Measurements from ENCODE around the gene ADARB1.

The ADARB1 gene

DNA sequence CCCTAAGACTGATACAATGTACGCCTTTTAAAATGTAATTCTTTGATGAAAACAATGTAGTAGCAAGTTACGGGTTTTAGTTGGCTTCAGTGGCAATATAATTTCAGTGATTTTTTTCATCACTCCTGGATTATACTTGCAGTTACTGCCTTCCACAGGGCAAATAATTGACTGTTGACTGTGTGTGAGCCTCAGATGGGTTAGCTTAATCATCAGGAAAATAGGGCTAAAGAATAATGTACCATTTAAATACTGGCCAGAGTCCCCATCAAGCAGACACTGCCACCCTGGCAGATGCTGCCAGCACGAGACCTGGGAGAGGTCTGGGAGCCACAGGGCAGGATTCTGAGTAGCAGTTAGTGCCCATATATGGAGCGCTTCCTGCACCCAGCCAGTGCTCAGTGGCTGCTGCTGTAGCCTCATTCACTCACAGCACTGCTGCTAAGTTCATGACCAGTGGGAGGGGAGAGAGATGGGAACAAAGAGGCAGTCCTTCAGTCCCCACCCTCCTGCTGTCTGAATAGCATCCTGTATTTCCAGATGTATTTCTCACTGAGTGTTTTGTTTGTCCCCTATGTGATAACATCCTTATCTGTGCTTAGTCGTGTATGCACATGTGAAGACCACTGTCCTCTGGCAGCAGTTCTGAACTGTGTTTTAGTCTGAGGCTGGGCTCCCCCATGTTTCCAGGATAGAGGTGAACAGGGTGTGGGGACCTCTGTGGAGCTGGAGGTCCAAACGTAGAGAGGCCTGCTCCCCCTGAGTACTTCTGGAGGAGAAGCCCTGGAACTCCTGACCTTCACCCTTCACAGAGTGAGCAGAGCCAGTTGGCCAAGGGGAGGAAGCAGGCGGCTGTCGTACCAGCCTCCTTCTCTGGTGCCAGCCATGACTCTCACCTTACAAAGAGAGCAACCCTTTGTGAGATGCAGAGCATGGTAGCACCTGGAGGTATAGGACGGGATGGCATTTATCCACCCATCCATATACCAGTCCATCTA is 80.4 kb downstream of the ADARB1 start:
- no peak for DNase-seq

DNA sequence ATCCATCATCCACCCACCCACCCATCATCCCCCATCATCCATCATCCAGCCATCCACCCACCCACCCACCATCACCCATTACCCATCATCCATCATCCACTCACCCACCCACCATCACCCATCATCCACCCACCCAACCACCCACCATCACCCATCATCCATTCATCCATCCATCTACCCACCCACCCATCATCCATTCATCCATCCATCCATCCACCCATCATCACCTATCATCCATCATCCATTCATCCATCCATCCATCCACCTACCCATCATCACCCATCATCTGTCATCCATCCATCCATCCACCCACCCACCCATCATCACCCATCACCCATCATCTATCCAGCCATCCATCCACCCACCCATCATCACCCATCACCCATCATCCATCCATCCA is 81.5 kb downstream of the ADARB1 start:
- DNase-seq, result no peak

DNA sequence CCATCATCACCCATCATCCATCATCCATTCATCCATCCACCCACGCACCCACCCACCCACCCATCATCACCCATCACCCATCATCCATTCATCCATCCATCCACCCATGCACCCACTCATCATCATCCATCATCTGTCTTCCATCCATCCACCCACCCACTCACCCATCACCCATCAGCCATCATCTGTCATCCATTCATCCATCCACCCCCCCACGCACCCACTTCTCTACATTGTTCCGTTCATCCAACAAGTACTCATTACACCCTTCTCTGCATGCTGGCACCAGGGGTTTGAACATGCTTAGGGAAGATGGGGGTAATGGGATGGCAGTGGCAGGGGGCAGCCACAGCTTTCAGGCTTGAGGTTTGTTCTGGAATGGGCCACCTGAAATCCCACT is 82.1 kb downstream of the ADARB1 start:
- no peak for DNase-seq

- no peak for DNase-seq
Measured at GRCh38 chr21:45157932-45158331, 83.6 kb downstream of the ADARB1 start.

- DNase-seq, result no peak
Measured at GRCh38 chr21:45158491-45159423, 84.4 kb downstream of the ADARB1 start.

GRCh38 chr21:45160198-45160597 is 85.8 kb downstream of the ADARB1 start:
- DNase-seq, result no peak

GRCh38 chr21:45161038-45161945 is 86.9 kb downstream of the ADARB1 start:
- peak; percentile 26 for DNase-seq

GRCh38 chr21:45162115-45162514 is 87.7 kb downstream of the ADARB1 start:
- DNase-seq, result no peak

- DNase-seq, result no peak
Measured at GRCh38 chr21:45162809-45163208, 88.4 kb downstream of the ADARB1 start.

GRCh38 chr21:45163413-45164123 is 89.2 kb downstream of the ADARB1 start:
- DNase-seq, result no peak

GRCh38 chr21:45164124-45164511 is 89.7 kb downstream of the ADARB1 start:
- no peak for DNase-seq

GRCh38 chr21:45164838-45165237 is 90.5 kb downstream of the ADARB1 start:
- no peak for DNase-seq

- DNase-seq, result no peak
Measured at GRCh38 chr21:45166931-45167330, 92.6 kb downstream of the ADARB1 start.

- DNase-seq, result no peak
Measured at GRCh38 chr21:45167796-45168222, 93.4 kb downstream of the ADARB1 start.

DNA sequence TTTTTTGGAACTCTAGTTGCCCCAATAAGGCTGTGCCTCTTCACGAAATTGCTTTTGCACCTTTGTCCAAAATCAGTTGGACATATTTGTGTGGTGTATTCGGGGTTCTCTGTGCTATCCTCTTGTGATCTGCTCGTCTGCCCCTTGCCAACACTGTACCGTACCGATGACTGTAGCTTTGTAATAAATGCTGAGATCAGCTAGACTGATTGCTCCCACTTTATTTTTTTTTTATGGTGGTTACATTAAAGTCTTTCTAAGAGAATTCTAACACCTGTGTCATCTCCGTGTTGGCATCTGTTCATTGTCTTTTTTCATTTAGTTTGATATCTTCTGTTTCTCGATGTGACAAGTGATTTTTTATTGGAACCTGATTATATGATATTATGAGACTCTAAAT is 94.1 kb downstream of the ADARB1 start:
- DNase-seq, result no peak

DNA sequence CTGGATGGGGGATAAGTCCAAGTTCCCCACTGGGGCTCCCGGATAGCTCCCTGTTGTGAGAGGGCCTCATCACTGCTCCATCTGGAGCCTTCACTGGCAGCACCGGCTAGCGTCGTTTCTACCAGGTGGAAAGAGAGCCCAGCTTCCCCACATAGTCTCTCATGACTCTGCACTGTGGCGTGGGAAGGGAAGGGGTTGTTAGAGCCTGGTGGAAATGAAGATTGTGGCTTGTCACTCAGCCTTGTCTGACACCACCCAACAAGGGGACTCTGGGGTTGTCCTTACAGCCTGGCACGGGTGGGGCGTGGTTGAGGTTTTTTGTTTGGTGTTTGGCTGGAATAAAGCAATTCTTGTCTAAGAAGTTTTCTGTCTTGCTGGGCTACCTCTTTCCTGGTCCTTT is 94.6 kb downstream of the ADARB1 start:
- DNase-seq, result no peak

- no peak for DNase-seq
Measured at GRCh38 chr21:45169682-45170081, 95.3 kb downstream of the ADARB1 start.

- DNase-seq, result no peak
Measured at GRCh38 chr21:45170987-45171386, 96.6 kb downstream of the ADARB1 start.

GRCh38 chr21:45172420-45172819 is 98.0 kb downstream of the ADARB1 start:
- no peak for DNase-seq

DNA sequence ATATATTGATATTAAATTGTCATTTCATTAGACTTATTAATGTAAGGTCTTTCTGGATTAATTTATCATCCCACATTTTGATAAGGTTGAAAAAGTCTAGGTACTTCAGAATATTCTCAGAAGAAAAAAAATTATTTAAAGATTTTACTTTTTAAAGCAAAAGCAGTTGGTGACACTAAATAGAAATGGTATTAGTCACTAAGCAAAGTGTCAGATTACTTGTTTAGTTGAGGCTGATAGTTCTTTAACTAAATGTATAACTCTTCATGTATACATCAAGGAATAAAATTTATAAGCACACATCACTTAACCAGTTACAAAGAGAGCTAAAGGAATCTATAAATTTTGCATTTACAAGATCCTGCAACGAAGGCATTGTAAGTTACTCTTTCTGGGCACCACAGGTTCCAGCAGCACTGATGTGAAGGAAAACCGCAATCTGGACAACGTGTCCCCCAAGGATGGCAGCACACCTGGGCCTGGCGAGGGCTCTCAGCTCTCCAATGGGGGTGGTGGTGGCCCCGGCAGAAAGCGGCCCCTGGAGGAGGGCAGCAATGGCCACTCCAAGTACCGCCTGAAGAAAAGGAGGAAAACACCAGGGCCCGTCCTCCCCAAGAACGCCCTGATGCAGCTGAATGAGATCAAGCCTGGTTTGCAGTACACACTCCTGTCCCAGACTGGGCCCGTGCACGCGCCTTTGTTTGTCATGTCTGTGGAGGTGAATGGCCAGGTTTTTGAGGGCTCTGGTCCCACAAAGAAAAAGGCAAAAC is 101.1 kb downstream of the ADARB1 start:
- DNase-seq, result no peak

Data from right kidney (tissue), 1 donor.